Activated CD8-positive, alpha-beta T cell treated with anti-CD3 and anti-CD28 coated beads, Interleukin-2, amount 10 ng/mL, durations not matched to agents 7 days and 5 days (primary cell): Measurements from ENCODE around the gene MRPL53. TPM values are rescaled to one million over a fixed set of nuclear protein-coding genes. Genes with fewer than 3 reads are reported as not detected.

ENCODE experiments used
- ATAC-seq: fragments of 150-1000 bp; cut with Tn5 transposase; one replicate; pipeline ENCODE4 v1.10.0; 2021; ENCODE audit warnings: moderate library complexity
- CTCF ChIA-PET: fragments of 350-600 bp; sonication (Branson Sonifier 250); formaldehyde crosslinking; loops from one replicate; lab custom pipeline; 2021; ENCODE audit warnings: antibody characterized with exemption; lab: Charles Lee
- POLR2A ChIA-PET: fragments of 350-600 bp; sonication (Branson Sonifier 250); formaldehyde crosslinking; loops from one replicate; lab custom pipeline; 2021; ENCODE audit warnings: antibody characterized with exemption; lab: Charles Lee
- DNase-seq: peaks from one replicate; pipeline ENCODE4 v3.0.0-alpha.2; 2020
- H3K27ac Mint-ChIP-seq: one replicate; pipeline ENCODE4 v1.8.0; 2021; ENCODE audit warnings: mild to moderate bottlenecking, mixed read lengths
- H3K27me3 Mint-ChIP-seq: one replicate; pipeline ENCODE4 v1.8.0; 2021; ENCODE audit warnings: low read depth, mixed read lengths
- H3K36me3 Mint-ChIP-seq: one replicate; pipeline ENCODE4 v1.8.0; 2021; ENCODE audit warnings: low read depth, mixed read lengths
- H3K4me1 Mint-ChIP-seq: one replicate; pipeline ENCODE4 v1.8.0; 2021; ENCODE audit warnings: low read depth, mixed read lengths
- H3K4me3 Mint-ChIP-seq: one replicate; pipeline ENCODE4 v1.8.0; 2021; ENCODE audit warnings: mild to moderate bottlenecking, mixed read lengths
- H3K9me3 Mint-ChIP-seq: one replicate; pipeline ENCODE4 v1.8.0; 2022; ENCODE audit warnings: mixed read lengths; ENCODE audit not compliant: insufficient read depth
- total RNA-seq, 2 experiments: library from RNA; stranded (reverse); gene quantifications; one replicate each; pipeline ENCODE4 v1.2.3, GENCODE V29; 2021

The MRPL53 gene
- total RNA-seq, 2 experiments from 2014 or later: 95.7 to 96.2 TPM

- no peak overlapping the region for H3K4me3 Mint-ChIP-seq
- no peaks in the 10 kb centered on the region for H3K27me3 Mint-ChIP-seq
- ATAC-seq (no peak), DNase-seq (no peak)
- no peaks in the 10 kb centered on the region for H3K9me3 Mint-ChIP-seq
- ChIA-PET CTCF (interaction anchor here (0.6 to 1.6 kb wide), 2 partner anchors 31 to 181 kb away, joined by 3 read pairs; no protein-coding TSS in a partner anchor), POLR2A (interaction anchor here (1.3 kb wide), 1 partner anchor 28 kb away, joined by 4 read pairs; the partner anchor contains the start of gene WBP1)
- H3K4me1 Mint-ChIP-seq: peaks cover 2% of the 10 kb centered on the region
- peaks cover 7% of the 10 kb centered on the region for H3K36me3 Mint-ChIP-seq
- H3K27ac Mint-ChIP-seq: no peak overlapping the region
Observed at GRCh38 chr2:74430502-74430901, 42.0 kb downstream of the MRPL53 start.

- ATAC-seq (no peak), DNase-seq (no peak)
- H3K27me3 Mint-ChIP-seq: no peaks in the 10 kb centered on the region
- peaks cover 2% of the 10 kb centered on the region for H3K4me1 Mint-ChIP-seq
- H3K27ac Mint-ChIP-seq: no peak overlapping the region
- POLR2A ChIA-PET: interaction anchor here (0.8 to 1.3 kb wide), 3 partner anchors 9 to 28 kb away, joined by 3 to 4 read pairs (median 3); partner anchors contain the start of genes C2orf81 and WBP1
- no peak overlapping the region for H3K4me3 Mint-ChIP-seq
- H3K36me3 Mint-ChIP-seq: peaks cover 13% of the 10 kb centered on the region
- CTCF ChIA-PET: interaction anchor here (1.2 kb wide), 2 partner anchors 14 to 16 kb away, joined by 3 read pairs; no protein-coding TSS in a partner anchor
- H3K9me3 Mint-ChIP-seq: no peaks in the 10 kb centered on the region
Observed at GRCh38 chr2:74429487-74430451, 42.7 kb downstream of the MRPL53 start.

DNA sequence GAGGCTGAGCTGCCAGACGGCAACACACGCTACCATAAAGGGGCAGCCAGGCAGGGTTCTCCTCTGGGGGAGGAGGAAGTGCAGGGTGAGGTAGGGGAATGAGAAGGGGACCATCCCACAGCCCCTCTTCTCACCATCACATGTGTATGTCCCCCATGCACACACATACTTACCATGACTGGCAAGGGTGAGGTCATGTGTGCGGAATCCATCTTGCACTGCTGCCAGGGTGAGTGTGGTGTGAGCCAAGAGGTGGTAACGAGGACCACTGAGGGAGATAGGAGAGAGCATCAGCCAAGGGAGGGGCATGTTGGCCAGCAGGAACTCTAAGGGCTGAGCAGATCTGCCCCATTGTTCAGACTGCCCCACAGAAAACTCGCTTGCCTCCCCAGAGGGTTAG, 43.8 kb downstream of the MRPL53 start:
- peaks cover 18% of the 10 kb centered on the region for H3K36me3 Mint-ChIP-seq
- CTCF ChIA-PET: interaction anchor here (1.2 kb wide), 2 partner anchors 14 to 15 kb away, joined by 3 read pairs; no protein-coding TSS in a partner anchor
- H3K27ac Mint-ChIP-seq: no peak overlapping the region
- ATAC-seq: no peak
- H3K4me3 Mint-ChIP-seq: no peak overlapping the region
- POLR2A ChIA-PET: no interaction called here
- no peaks in the 10 kb centered on the region for H3K9me3 Mint-ChIP-seq
- peaks cover 2% of the 10 kb centered on the region for H3K4me1 Mint-ChIP-seq
- H3K27me3 Mint-ChIP-seq: no peaks in the 10 kb centered on the region
- DNase-seq: no peak

- ATAC-seq (no peak), DNase-seq (no peak)
- H3K27ac Mint-ChIP-seq: no peak overlapping the region
- peaks cover 13% of the 10 kb centered on the region for H3K4me1 Mint-ChIP-seq
- no peaks in the 10 kb centered on the region for H3K9me3 Mint-ChIP-seq
- ChIA-PET POLR2A (interaction anchor here (0.8 kb wide), 1 partner anchor 27 kb away, joined by 4 read pairs; the partner anchor contains the start of gene INO80B), CTCF (no interaction called here)
- no peaks in the 10 kb centered on the region for H3K27me3 Mint-ChIP-seq
- H3K36me3 Mint-ChIP-seq: peaks cover 21% of the 10 kb centered on the region
- no peak overlapping the region for H3K4me3 Mint-ChIP-seq
Observed at GRCh38 chr2:74427551-74427950, 44.9 kb downstream of the MRPL53 start.

- H3K36me3 Mint-ChIP-seq: peaks cover 24% of the 10 kb centered on the region
- DNase-seq: no peak
- H3K4me1 Mint-ChIP-seq: peaks cover 23% of the 10 kb centered on the region
- no peak for ATAC-seq
- CTCF ChIA-PET: no interaction called here
- H3K27ac Mint-ChIP-seq: no peak overlapping the region
- no peaks in the 10 kb centered on the region for H3K27me3 Mint-ChIP-seq
- no peak overlapping the region for H3K4me3 Mint-ChIP-seq
- no peaks in the 10 kb centered on the region for H3K9me3 Mint-ChIP-seq
- POLR2A ChIA-PET: no interaction called here
Observed at GRCh38 chr2:74426181-74426758, 46.2 kb downstream of the MRPL53 start.

- CTCF ChIA-PET: no interaction called here
Observed at GRCh38 chr2:74425523-74425922, 47.0 kb downstream of the MRPL53 start.

DNA sequence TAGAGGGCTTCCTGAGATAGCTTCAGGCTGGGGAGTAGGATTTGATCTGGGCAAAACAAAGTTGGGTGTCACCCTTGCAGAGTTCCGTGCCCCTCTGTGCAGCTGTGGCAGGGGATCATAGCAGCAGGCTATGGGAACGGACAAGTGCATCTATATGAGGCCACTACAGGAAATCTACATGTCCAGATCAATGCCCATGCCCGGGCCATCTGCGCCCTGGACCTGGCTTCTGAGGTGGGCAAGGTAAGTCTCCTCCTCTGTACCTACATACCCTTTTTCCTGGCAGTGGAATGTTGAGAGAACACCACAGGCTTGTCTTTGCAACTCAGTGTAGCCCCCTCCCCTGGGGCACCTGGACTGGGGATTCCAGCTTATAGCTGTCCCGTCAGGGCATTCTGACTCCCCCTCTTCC, 47.5 kb downstream of the MRPL53 start:
- Mint-ChIP-seq H3K9me3 (no peaks in the 10 kb centered on the region), H3K27me3 (no peaks in the 10 kb centered on the region), H3K36me3 (peaks cover 24% of the 10 kb centered on the region), H3K27ac (no peak overlapping the region), H3K4me1 (peaks cover 30% of the 10 kb centered on the region), H3K4me3 (no peak overlapping the region)
- ATAC-seq (no peak), DNase-seq (no peak)
- ChIA-PET CTCF (no interaction called here), POLR2A (no interaction called here)

More at GRCh38 chr2:74425523-74425922, 47.0 kb downstream of the MRPL53 start:
- Mint-ChIP-seq H3K36me3 (peaks cover 24% of the 10 kb centered on the region), H3K9me3 (no peaks in the 10 kb centered on the region), H3K4me3 (no peak overlapping the region), H3K27ac (no peak overlapping the region), H3K27me3 (no peaks in the 10 kb centered on the region), H3K4me1 (peaks cover 27% of the 10 kb centered on the region)
- POLR2A ChIA-PET: no interaction called here
- no peak for DNase-seq
- ATAC-seq: no peak

- Mint-ChIP-seq H3K9me3 (no peaks in the 10 kb centered on the region), H3K4me1 (peaks cover 33% of the 10 kb centered on the region), H3K27ac (no peak overlapping the region), H3K36me3 (peaks cover 24% of the 10 kb centered on the region), H3K4me3 (no peak overlapping the region), H3K27me3 (no peaks in the 10 kb centered on the region)
- DNase-seq: no peak
- no peak for ATAC-seq
- ChIA-PET POLR2A (no interaction called here), CTCF (no interaction called here)
Observed at GRCh38 chr2:74424139-74424992, 48.1 kb downstream of the MRPL53 start.

DNA sequence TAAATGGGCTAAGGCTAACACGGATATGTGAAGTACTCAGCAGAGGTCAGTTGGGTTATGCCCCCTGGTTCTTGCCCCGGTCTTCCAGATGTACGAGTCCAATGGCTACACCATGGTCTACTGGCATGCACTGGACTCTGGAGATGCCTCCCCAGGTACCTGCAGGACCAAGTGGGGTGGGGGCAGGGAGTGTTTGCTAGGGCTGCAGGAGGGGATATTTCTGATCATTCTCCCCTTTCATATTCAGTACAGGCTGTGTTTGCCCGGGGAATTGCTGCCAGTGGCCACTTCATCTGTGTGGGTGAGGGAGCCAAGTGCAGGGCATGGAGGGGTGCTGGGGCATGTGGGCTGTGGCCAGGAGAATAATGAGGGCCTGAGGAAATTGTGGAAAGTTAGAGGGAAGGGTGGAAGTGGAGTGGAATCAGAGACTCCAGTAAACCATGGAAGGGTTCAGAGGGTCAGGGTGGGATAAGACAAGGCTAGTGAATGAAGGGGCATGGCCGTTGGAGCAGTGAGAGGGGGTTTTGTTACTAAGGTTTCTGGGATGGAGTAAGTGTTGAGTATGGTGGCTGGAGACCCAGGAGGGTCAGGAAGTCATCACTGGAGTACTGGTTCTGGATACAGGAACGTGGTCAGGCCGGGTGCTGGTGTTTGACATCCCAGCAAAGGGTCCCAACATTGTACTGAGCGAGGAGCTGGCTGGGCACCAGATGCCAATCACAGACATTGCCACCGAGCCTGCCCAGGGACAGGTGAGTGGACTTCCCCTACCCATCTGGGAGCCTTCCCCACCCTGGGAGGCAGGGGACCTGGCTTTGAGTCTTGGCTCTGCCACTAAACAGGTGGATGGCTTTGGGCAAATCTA, 49.0 kb downstream of the MRPL53 start:
- H3K4me3 Mint-ChIP-seq: peak overlapping the region; percentile 100
- ChIA-PET POLR2A (interaction anchor here (1.3 kb wide), 1 partner anchor 34 kb away, joined by 4 read pairs; no protein-coding TSS in a partner anchor), CTCF (no interaction called here)
- DNase-seq (no peak), ATAC-seq (no peak)
- H3K27me3 Mint-ChIP-seq: no peaks in the 10 kb centered on the region
- peaks cover 33% of the 10 kb centered on the region for H3K4me1 Mint-ChIP-seq
- H3K27ac Mint-ChIP-seq: peak overlapping the region; percentile 100
- H3K9me3 Mint-ChIP-seq: no peaks in the 10 kb centered on the region
- peaks cover 24% of the 10 kb centered on the region for H3K36me3 Mint-ChIP-seq
